ENCODE measurements around the gene NGDN.
"Not testable (repeated sequence)": the region's sequence is repeated elsewhere in the genome, so short reads cannot be mapped to it uniquely, and the experiment has no call there.

NGDN gene

DNA sequence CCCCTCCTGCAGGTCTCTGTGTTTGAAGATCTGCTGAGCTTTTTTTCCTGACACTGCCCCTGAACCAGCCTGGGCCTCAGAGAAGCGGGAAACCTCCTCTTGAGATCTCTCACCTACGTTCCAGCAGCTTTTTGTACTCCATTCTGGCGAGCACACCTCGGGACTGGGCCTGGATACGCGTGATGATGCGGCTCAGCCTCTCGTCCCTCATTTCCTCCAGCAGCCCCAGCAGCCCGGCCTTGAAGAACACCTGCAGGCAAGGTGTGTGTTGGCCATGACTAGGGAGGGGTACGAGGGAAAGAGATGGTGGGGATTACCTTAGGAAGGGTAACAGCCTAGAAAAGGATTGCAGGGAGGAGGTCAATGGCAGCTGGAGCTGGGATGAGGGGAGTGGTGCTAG, 44.3 kb upstream of the NGDN start:
- H3K27ac ChIP-seq (replicated peaks): no peak overlapping the region
- no peak for TF ChIP-seq POLR2AphosphoS5 (IDR thresholded peaks at IDR 0.05; ENCODE audit: low read depth)
- DNase-seq (ENCODE audit: low read depth in 1 of 2, low spot score in 1 of 2): no peak
- H3K27me3 ChIP-seq (ENCODE audit: insufficient read depth, poor library complexity, severe bottlenecking): peaks cover 2% of the 10 kb centered on the region
- no peak overlapping the region for H3K4me3 ChIP-seq (replicated peaks; ENCODE audit: insufficient read depth, low read length)

DNA sequence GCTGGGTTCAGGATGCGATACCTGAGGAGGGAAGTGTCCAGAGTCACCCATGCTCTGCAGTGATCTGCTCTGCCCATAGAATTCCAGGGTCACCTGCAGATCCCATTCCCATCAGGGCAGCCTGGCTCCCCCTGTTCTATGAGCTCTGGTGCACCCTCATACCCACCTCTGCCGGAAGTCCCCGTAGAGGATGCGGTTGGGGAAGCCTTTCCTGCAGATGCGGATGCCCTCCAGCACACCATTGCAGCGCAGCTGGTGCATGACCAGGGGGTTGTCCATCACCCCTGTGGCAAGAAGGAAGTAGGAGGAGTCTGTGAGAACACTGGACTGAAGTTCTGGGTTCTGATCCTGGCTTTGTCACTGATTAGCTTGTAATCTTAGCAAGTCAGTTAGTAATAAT, 43.7 kb upstream of the NGDN start:
- not testable (repeated sequence) for H3K27ac ChIP-seq (replicated peaks); H3K27me3 ChIP-seq (ENCODE audit: insufficient read depth, poor library complexity, severe bottlenecking); H3K4me3 ChIP-seq (replicated peaks; ENCODE audit: insufficient read depth, low read length); DNase-seq (ENCODE audit: low read depth in 1 of 2, low spot score in 1 of 2)

DNA sequence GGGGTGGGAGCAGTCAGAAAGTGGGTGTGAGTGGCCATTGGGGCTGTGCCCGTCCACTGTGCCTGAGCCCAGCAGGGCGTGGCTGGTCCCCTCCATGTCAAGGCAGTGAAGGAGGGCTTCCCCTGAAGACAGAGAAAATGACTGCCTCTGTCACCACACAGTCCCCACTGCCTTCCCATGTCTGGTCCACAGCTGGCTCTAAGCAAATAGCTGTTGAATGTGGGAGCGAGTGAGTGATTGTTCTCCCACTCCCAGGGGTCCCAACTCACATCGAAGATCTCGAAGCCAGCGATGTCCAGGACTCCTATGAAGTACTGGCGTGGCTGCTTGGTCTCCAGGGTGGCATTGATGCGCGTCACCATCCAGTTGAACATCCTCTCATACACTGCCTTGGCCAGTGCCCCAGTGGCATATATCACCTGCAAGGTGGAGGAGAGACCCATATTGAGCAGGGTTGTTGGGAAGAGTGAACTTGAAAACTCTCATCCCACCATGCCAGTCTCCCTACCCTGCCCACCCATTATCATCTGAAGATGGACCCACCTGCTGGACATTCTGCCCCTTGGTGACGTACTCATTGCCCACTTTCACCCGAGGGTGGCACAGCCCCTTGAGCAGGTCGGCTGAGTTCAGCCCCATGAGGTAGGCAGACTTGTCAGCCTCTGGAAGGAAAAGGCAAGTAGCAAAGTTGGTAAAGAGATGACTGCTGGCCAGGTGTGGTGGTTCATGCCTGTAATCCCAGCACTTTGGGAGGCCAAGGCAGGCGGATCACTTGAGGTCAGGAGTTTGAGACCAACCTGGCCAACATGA, 40.6 kb upstream of the NGDN start:
- H3K27ac ChIP-seq (replicated peaks): no peak overlapping the region
- DNase-seq (ENCODE audit: low read depth in 1 of 2, low spot score in 1 of 2): no peak
- no peak overlapping the region for H3K4me3 ChIP-seq (replicated peaks; ENCODE audit: insufficient read depth, low read length)
- H3K27me3 ChIP-seq (ENCODE audit: insufficient read depth, poor library complexity, severe bottlenecking): peaks cover 2% of the 10 kb centered on the region
- no peak for TF ChIP-seq CTCF (IDR thresholded peaks at IDR 0.05; ENCODE audit: insufficient read depth, low read length)
- TF ChIP-seq GABPA (IDR thresholded peaks at IDR 0.05; ENCODE audit: low read depth): no peak
- TF ChIP-seq, protein P1, sequence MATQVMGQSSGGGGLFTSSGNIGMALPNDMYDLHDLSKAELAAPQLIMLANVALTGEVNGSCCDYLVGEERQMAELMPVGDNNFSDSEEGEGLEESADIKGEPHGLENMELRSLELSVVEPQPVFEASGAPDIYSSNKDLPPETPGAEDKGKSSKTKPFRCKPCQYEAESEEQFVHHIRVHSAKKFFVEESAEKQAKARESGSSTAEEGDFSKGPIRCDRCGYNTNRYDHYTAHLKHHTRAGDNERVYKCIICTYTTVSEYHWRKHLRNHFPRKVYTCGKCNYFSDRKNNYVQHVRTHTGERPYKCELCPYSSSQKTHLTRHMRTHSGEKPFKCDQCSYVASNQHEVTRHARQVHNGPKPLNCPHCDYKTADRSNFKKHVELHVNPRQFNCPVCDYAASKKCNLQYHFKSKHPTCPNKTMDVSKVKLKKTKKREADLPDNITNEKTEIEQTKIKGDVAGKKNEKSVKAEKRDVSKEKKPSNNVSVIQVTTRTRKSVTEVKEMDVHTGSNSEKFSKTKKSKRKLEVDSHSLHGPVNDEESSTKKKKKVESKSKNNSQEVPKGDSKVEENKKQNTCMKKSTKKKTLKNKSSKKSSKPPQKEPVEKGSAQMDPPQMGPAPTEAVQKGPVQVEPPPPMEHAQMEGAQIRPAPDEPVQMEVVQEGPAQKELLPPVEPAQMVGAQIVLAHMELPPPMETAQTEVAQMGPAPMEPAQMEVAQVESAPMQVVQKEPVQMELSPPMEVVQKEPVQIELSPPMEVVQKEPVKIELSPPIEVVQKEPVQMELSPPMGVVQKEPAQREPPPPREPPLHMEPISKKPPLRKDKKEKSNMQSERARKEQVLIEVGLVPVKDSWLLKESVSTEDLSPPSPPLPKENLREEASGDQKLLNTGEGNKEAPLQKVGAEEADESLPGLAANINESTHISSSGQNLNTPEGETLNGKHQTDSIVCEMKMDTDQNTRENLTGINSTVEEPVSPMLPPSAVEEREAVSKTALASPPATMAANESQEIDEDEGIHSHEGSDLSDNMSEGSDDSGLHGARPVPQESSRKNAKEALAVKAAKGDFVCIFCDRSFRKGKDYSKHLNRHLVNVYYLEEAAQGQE (IDR thresholded peaks at IDR 0.05; ENCODE audit: insufficient replicate concordance, low read depth): no peak
- TF ChIP-seq POLR2AphosphoS5 (IDR thresholded peaks at IDR 0.05; ENCODE audit: low read depth): no peak

DNA sequence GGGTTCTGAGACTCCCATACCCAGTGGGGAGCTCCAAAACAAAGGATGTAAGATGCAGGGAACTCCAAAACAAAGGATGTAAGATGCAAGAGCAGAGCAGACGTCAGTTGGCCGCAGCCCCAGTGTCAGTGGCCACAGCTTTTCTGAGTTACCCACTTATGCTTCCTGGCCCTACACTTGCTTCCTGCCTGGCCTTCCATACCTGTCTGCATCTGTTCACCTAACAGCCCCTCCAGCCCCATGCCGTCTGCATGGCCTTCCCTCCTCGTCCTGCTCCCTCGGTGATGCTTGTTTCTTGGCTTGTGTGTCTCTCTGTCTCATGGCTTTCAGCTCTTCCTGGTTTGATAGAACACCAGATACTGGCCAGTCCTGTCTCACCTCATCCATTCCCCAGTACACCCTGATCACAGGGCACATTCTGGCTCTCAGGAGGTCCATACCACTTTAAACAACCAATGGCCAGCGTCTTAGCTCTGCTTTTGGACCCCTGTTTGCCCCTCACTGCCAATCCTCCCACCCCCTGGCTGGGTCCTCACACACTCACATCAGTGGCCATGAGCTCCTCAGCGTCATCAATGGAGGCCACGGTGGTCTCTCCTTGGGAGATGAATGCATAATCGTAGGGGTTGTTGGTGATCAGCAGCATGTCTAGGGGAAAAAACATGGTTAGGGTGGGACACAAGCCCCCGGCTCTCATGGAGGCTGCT, 39.3 kb upstream of the NGDN start:
- no peak for DNase-seq (ENCODE audit: low read depth in 1 of 2, low spot score in 1 of 2)
- no peak overlapping the region for H3K27ac ChIP-seq (replicated peaks)
- TF ChIP-seq SPI1 (IDR thresholded peaks at IDR 0.05; ENCODE audit: borderline replicate concordance, low read depth): no peak
- TF ChIP-seq CTCF (IDR thresholded peaks at IDR 0.05; ENCODE audit: insufficient read depth, low read length): no peak
- TF ChIP-seq, protein P1 (IDR thresholded peaks at IDR 0.05; ENCODE audit: insufficient replicate concordance, low read depth): no peak
- no peak for TF ChIP-seq POLR2AphosphoS5 (IDR thresholded peaks at IDR 0.05; ENCODE audit: low read depth)
- TF ChIP-seq GABPA (IDR thresholded peaks at IDR 0.05; ENCODE audit: low read depth): no peak
- peaks cover 2% of the 10 kb centered on the region for H3K27me3 ChIP-seq (ENCODE audit: insufficient read depth, poor library complexity, severe bottlenecking)
- no peak overlapping the region for H3K4me3 ChIP-seq (replicated peaks; ENCODE audit: insufficient read depth, low read length)

Data from HL-60 (cell line).